ENCODE measurements around the gene PRKG1. TPM values are rescaled to one million over a fixed set of nuclear protein-coding genes. Genes with fewer than 3 reads are reported as not detected.

PRKG1 gene
- total and polyA plus RNA-seq, 7 experiments from 2014 or later, result 0.19 TPM; not detected in 6

GRCh38 chr10:51421853-51422252 lies 347.6 kb downstream of the PRKG1 start:
- no peaks in the 10 kb centered on the region for H3K9me3 ChIP-seq (ENCODE audit: control insufficient read depth in 2 of 3, low read length in 3 of 3)
- no peak overlapping the region for H3K4me3 ChIP-seq (ENCODE audit: low read length)
- CTCF ChIA-PET, result interaction anchor here (0.6 kb wide), 1 partner anchor 538 kb away, joined by 3 read pairs; no protein-coding TSS in a partner anchor
- no peak for DNase-seq
- H3K4me1 Mint-ChIP-seq, result peaks cover 0 to 3% (median 0%) of the 10 kb centered on the region in 7 donors
- H3K27me3 ChIP-seq (ENCODE audit: control insufficient read depth in 2 of 2, insufficient read depth in 2 of 2, low read length in 2 of 2), result no peaks in the 10 kb centered on the region
- no peaks in the 10 kb centered on the region for H3K4me1 ChIP-seq (ENCODE audit: control insufficient read depth in 2 of 2, insufficient read depth in 2 of 2, low read length in 2 of 2)
- H3K27me3 Mint-ChIP-seq, result peaks cover 0 to 17% (median under 1%) of the 10 kb centered on the region in 5 donors
- no peak for ATAC-seq
- no peak overlapping the region for H3K27ac Mint-ChIP-seq
- H3K4me3 Mint-ChIP-seq, result no peak overlapping the region
- POLR2A ChIA-PET, result no interaction called here
- H3K36me3 ChIP-seq (ENCODE audit: control insufficient read depth in 2 of 3, insufficient read depth in 3 of 3, low read length in 3 of 3), result no peaks in the 10 kb centered on the region
- H3K9me3 Mint-ChIP-seq, result peaks cover 0 to 2% (median 0%) of the 10 kb centered on the region in 11 donors
- no peaks in the 10 kb centered on the region for H3K36me3 Mint-ChIP-seq
- intact Hi-C loops (cut with micrococcal nuclease), result loop anchor here in 1 of 2 donors (1.0 to 5.0 kb wide), 3 partner anchors 420 to 538 kb away; no protein-coding TSS in a partner anchor
- no peak overlapping the region for H3K27ac ChIP-seq (ENCODE audit: low read depth, low read length)

- ChIA-PET POLR2A (no interaction called here), CTCF (no interaction called here)
- Histone ChIP-seq H3K27ac (ENCODE audit: low read depth, low read length) (no peak overlapping the region), H3K27me3 (ENCODE audit: control insufficient read depth in 2 of 2, insufficient read depth in 2 of 2, low read length in 2 of 2) (no peaks in the 10 kb centered on the region), H3K4me3 (ENCODE audit: low read length) (no peak overlapping the region), H3K4me1 (ENCODE audit: control insufficient read depth in 2 of 2, insufficient read depth in 2 of 2, low read length in 2 of 2) (no peaks in the 10 kb centered on the region), H3K9me3 (ENCODE audit: control insufficient read depth in 2 of 3, low read length in 3 of 3) (no peaks in the 10 kb centered on the region), H3K36me3 (ENCODE audit: control insufficient read depth in 2 of 3, insufficient read depth in 3 of 3, low read length in 3 of 3) (no peaks in the 10 kb centered on the region)
- H3K36me3 Mint-ChIP-seq, result no peaks in the 10 kb centered on the region
- ATAC-seq (no peak), DNase-seq (peak in 1 of 9 donors; percentile 9)
- peaks cover 0 to 17% (median 4%) of the 10 kb centered on the region in 5 donors for H3K27me3 Mint-ChIP-seq
- no peak overlapping the region for H3K4me3 Mint-ChIP-seq
- H3K4me1 Mint-ChIP-seq, result peaks cover 0 to 5% (median 0%) of the 10 kb centered on the region in 7 donors
- intact Hi-C loops (cut with micrococcal nuclease), result loop anchor here in 1 of 2 donors (1.0 to 5.0 kb wide), 3 partner anchors 420 to 538 kb away; no protein-coding TSS in a partner anchor
- H3K9me3 Mint-ChIP-seq, result peaks cover 0 to 2% (median 0%) of the 10 kb centered on the region in 11 donors
- H3K27ac Mint-ChIP-seq, result no peak overlapping the region
Observed at GRCh38 chr10:51422311-51423120, 348.2 kb downstream of the PRKG1 start.

- Mint-ChIP-seq H3K9me3 (peaks cover 0 to 2% (median 0%) of the 10 kb centered on the region in 11 donors), H3K27me3 (peaks cover 0 to 17% (median 4%) of the 10 kb centered on the region in 5 donors), H3K36me3 (no peaks in the 10 kb centered on the region), H3K4me3 (no peak overlapping the region), H3K27ac (no peak overlapping the region), H3K4me1 (peaks cover 0 to 5% (median 0%) of the 10 kb centered on the region in 7 donors)
- Histone ChIP-seq H3K27ac (ENCODE audit: low read depth, low read length) (no peak overlapping the region), H3K36me3 (ENCODE audit: control insufficient read depth in 2 of 3, insufficient read depth in 3 of 3, low read length in 3 of 3) (no peaks in the 10 kb centered on the region), H3K9me3 (ENCODE audit: control insufficient read depth in 2 of 3, low read length in 3 of 3) (no peaks in the 10 kb centered on the region), H3K4me1 (ENCODE audit: control insufficient read depth in 2 of 2, insufficient read depth in 2 of 2, low read length in 2 of 2) (no peaks in the 10 kb centered on the region), H3K27me3 (ENCODE audit: control insufficient read depth in 2 of 2, insufficient read depth in 2 of 2, low read length in 2 of 2) (no peaks in the 10 kb centered on the region), H3K4me3 (ENCODE audit: low read length) (no peak overlapping the region)
- ChIA-PET POLR2A (no interaction called here), CTCF (no interaction called here)
- DNase-seq (no peak), ATAC-seq (no peak)
- intact Hi-C loops (cut with micrococcal nuclease), result loop anchor here in 1 of 2 donors (5.0 kb wide), 2 partner anchors 421 to 436 kb away; no protein-coding TSS in a partner anchor
Observed at GRCh38 chr10:51423121-51423452, 348.8 kb downstream of the PRKG1 start.

GRCh38 chr10:51425431-51425830 lies 351.1 kb downstream of the PRKG1 start:
- CTCF ChIA-PET, result no interaction called here
- H3K27me3 Mint-ChIP-seq, result peaks cover 0 to 17% (median 4%) of the 10 kb centered on the region in 5 donors
- Histone ChIP-seq H3K4me1 (ENCODE audit: control insufficient read depth in 2 of 2, insufficient read depth in 2 of 2, low read length in 2 of 2) (no peaks in the 10 kb centered on the region), H3K4me3 (ENCODE audit: low read length) (no peak overlapping the region), H3K27me3 (ENCODE audit: control insufficient read depth in 2 of 2, insufficient read depth in 2 of 2, low read length in 2 of 2) (no peaks in the 10 kb centered on the region), H3K9me3 (ENCODE audit: control insufficient read depth in 2 of 3, low read length in 3 of 3) (no peaks in the 10 kb centered on the region), H3K27ac (ENCODE audit: low read depth, low read length) (no peak overlapping the region), H3K36me3 (ENCODE audit: control insufficient read depth in 2 of 3, insufficient read depth in 3 of 3, low read length in 3 of 3) (no peaks in the 10 kb centered on the region)
- no peak overlapping the region for H3K27ac Mint-ChIP-seq
- ATAC-seq, result no peak
- no peak overlapping the region for H3K4me3 Mint-ChIP-seq
- no peaks in the 10 kb centered on the region for H3K36me3 Mint-ChIP-seq
- peaks cover 0 to 2% (median 0%) of the 10 kb centered on the region in 11 donors for H3K9me3 Mint-ChIP-seq
- POLR2A ChIA-PET, result no interaction called here
- H3K4me1 Mint-ChIP-seq, result peaks cover 0 to 5% (median 0%) of the 10 kb centered on the region in 7 donors
- intact Hi-C loops (cut with micrococcal nuclease), result no loop called here
- DNase-seq, result no peak

- H3K9me3 Mint-ChIP-seq, result peaks cover 0 to 6% (median 0%) of the 10 kb centered on the region in 11 donors
- H3K27ac Mint-ChIP-seq, result no peak overlapping the region
- H3K27me3 Mint-ChIP-seq, result peaks cover 0 to 17% (median 4%) of the 10 kb centered on the region in 5 donors
- Histone ChIP-seq H3K27me3 (ENCODE audit: control insufficient read depth in 2 of 2, insufficient read depth in 2 of 2, low read length in 2 of 2) (no peaks in the 10 kb centered on the region), H3K27ac (ENCODE audit: low read depth, low read length) (no peak overlapping the region), H3K9me3 (ENCODE audit: control insufficient read depth in 2 of 3, low read length in 3 of 3) (no peaks in the 10 kb centered on the region), H3K36me3 (ENCODE audit: control insufficient read depth in 2 of 3, insufficient read depth in 3 of 3, low read length in 3 of 3) (no peaks in the 10 kb centered on the region), H3K4me3 (ENCODE audit: low read length) (no peak overlapping the region), H3K4me1 (ENCODE audit: control insufficient read depth in 2 of 2, insufficient read depth in 2 of 2, low read length in 2 of 2) (no peaks in the 10 kb centered on the region)
- CTCF ChIA-PET, result no interaction called here
- ATAC-seq, result no peak
- intact Hi-C loops (cut with micrococcal nuclease), result no loop called here
- H3K4me3 Mint-ChIP-seq, result no peak overlapping the region
- DNase-seq, result no peak
- no peaks in the 10 kb centered on the region for H3K36me3 Mint-ChIP-seq
- POLR2A ChIA-PET, result no interaction called here
- H3K4me1 Mint-ChIP-seq, result peaks cover 0 to 2% (median 0%) of the 10 kb centered on the region in 7 donors
Observed at GRCh38 chr10:51427758-51428157, 353.5 kb downstream of the PRKG1 start.

- no peaks in the 10 kb centered on the region for H3K9me3 ChIP-seq (ENCODE audit: control insufficient read depth in 2 of 3, low read length in 3 of 3)
- peaks cover 0 to 7% (median under 1%) of the 10 kb centered on the region in 5 donors for H3K27me3 Mint-ChIP-seq
- no peaks in the 10 kb centered on the region for H3K36me3 Mint-ChIP-seq
- no peaks in the 10 kb centered on the region for H3K27me3 ChIP-seq (ENCODE audit: control insufficient read depth in 2 of 2, insufficient read depth in 2 of 2, low read length in 2 of 2)
- H3K36me3 ChIP-seq (ENCODE audit: control insufficient read depth in 2 of 3, insufficient read depth in 3 of 3, low read length in 3 of 3), result no peaks in the 10 kb centered on the region
- ATAC-seq, result no peak
- no peak overlapping the region for H3K27ac Mint-ChIP-seq
- H3K4me1 ChIP-seq (ENCODE audit: control insufficient read depth in 2 of 2, insufficient read depth in 2 of 2, low read length in 2 of 2), result no peaks in the 10 kb centered on the region
- no peak overlapping the region for H3K4me3 Mint-ChIP-seq
- H3K4me1 Mint-ChIP-seq, result peaks cover 0 to 2% (median 0%) of the 10 kb centered on the region in 7 donors
- ChIA-PET CTCF (no interaction called here), POLR2A (no interaction called here)
- no peak overlapping the region for H3K27ac ChIP-seq (ENCODE audit: low read depth, low read length)
- peaks cover 0 to 6% (median 0%) of the 10 kb centered on the region in 11 donors for H3K9me3 Mint-ChIP-seq
- intact Hi-C loops (cut with micrococcal nuclease), result no loop called here
- no peak for DNase-seq
- no peak overlapping the region for H3K4me3 ChIP-seq (ENCODE audit: low read length)
Observed at GRCh38 chr10:51430506-51430905, 356.2 kb downstream of the PRKG1 start.

Data from naive thymus-derived CD4-positive, alpha-beta T cell (primary cell).